ENCODE data around the gene OR2D3. TPM values are rescaled to one million over a fixed set of nuclear protein-coding genes. Genes with fewer than 3 reads are reported as not detected.

Gene OR2D3
- total and polyA plus RNA-seq, 9 of the 15 experiments (the other 6 are each of a cell fraction or from before 2014, with no cell fraction given): 0.42 TPM; not detected in 8

GRCh38 chr11:6895010-6895409, 25.8 kb upstream of the OR2D3 start:
- intact Hi-C loops (cut with micrococcal nuclease) (no loop called here), in situ Hi-C loops (cut with MboI) (no loop called here)
- Histone ChIP-seq H3K79me2 (ENCODE audit: control insufficient read depth, insufficient read depth, low read length) (no peaks in the 10 kb centered on the region), H3K4me2 (ENCODE audit: insufficient read depth, low read length) (no peak overlapping the region), H3K4me3 (no peak overlapping the region), H3K4me1 (replicated peaks in 1 of 2; ENCODE audit: control insufficient read depth in 2 of 2, insufficient read depth in 2 of 2, low read length in 2 of 2) (no peaks in the 10 kb centered on the region), H3K9ac (ENCODE audit: insufficient read depth in 1 of 2, low read depth in 2 of 2, low read length in 2 of 2) (no peak overlapping the region), H4K20me1 (replicated peaks; ENCODE audit: control insufficient read depth, insufficient read depth, low read length) (no peaks in the 10 kb centered on the region), H3K27me3 (ENCODE audit: control insufficient read depth in 2 of 2, insufficient read depth in 2 of 2, low read length in 2 of 2) (no peaks in the 10 kb centered on the region), H3K27ac (ENCODE audit: extremely low read depth, low read depth, low read length) (no peak overlapping the region), H2AFZ (ENCODE audit: low read depth, low read length) (no peak overlapping the region), H3K9me1 (ENCODE audit: control insufficient read depth, insufficient read depth, low read length) (no peaks in the 10 kb centered on the region), H3K36me3 (ENCODE audit: control insufficient read depth, insufficient read depth, low read length) (no peaks in the 10 kb centered on the region), H3K9me3 (replicated peaks; ENCODE audit: control insufficient read depth, insufficient read depth, low read depth, low read length) (no peaks in the 10 kb centered on the region)
- no peak for FAIRE-seq
- TF ChIP-seq KAT7 (CRISPR knock-in tag; IDR thresholded peaks at IDR 0.05; ENCODE audit: borderline replicate concordance) (no peak), U2AF1 (optimal IDR thresholded peaks at IDR 0.05; ENCODE audit: low read depth, low read length) (no peak), TEAD4 (IDR thresholded peaks at IDR 0.05; ENCODE audit: low read length) (no peak), TEAD4 (CRISPR knock-in tag; IDR thresholded peaks at IDR 0.05; ENCODE audit: borderline replicate concordance) (no peak), CBX2 (IDR thresholded peaks at IDR 0.05; ENCODE audit: insufficient read depth, low read length, poor library complexity, severe bottlenecking) (no peak), KDM2B (CRISPR knock-in tag; IDR thresholded peaks at IDR 0.05) (no peak), ZNF785 (CRISPR knock-in tag; IDR thresholded peaks at IDR 0.05) (no peak), ZNF444 (CRISPR knock-in tag; IDR thresholded peaks at IDR 0.05) (no peak), BRF1 (IDR thresholded peaks at IDR 0.05; ENCODE audit: borderline replicate concordance, extremely low read depth, insufficient read length) (no peak), ZNF3 (CRISPR knock-in tag; IDR thresholded peaks at IDR 0.05) (no peak), SAFB2 (IDR thresholded peaks at IDR 0.05; ENCODE audit: borderline replicate concordance, low read depth, low read length, severe bottlenecking) (no peak)
- TF ChIP-seq, protein P1, sequence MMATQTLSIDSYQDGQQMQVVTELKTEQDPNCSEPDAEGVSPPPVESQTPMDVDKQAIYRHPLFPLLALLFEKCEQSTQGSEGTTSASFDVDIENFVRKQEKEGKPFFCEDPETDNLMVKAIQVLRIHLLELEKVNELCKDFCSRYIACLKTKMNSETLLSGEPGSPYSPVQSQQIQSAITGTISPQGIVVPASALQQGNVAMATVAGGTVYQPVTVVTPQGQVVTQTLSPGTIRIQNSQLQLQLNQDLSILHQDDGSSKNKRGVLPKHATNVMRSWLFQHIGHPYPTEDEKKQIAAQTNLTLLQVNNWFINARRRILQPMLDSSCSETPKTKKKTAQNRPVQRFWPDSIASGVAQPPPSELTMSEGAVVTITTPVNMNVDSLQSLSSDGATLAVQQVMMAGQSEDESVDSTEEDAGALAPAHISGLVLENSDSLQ (IDR thresholded peaks at IDR 0.05): no peak
- ChIA-PET POLR2A (no interaction called here), CTCF (ENCODE audit: low intra/inter-chr PET ratio) (no interaction called here)
- BruUV-seq (replicated peaks): no TSS peak
- no peak for ATAC-seq
- DNase-seq (ENCODE audit: extremely low read depth in 1 of 4, low spot score in 3 of 4): no peak
